Measurements from ENCODE around the gene HDAC7.
A peak's percentile ranks its signal among the peaks of the same experiment; 100 is the strongest.

DNA sequence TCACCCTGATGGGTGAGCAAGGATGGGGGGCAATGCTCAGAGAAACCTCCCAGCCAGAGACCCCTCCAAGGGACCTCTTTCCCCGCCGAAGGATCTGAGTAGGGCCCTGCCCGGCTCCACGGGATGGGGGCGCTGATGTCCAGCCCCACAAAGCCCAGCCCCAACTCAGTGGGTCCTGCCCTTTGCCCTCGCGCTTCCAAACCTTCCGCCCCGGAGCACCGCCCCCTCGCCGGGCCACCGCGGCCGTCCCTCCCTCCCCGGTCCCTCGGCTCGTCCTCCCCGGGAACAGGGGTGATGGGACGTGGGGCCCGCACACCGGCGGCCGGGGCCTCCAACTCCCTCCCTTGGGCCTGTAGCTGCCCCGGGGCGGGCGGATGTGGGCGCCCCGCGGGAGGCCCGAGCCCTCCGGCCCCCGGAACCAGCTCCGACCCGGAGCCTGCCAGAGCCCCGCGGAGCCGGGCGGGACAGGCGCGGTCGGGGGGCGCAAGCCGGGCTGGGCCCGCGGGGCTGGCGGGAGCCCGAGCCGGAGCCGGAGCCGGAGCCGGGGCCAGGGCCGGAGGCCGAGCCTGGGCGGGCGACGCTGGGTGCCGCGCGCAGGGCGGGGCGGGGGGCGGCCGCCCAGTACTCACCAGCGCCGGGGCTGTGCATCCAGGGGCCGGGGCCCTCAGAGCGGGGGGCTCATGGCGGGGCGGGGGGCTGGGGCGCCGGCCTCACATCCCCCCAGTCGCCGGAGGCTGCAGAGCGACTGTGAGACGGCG lies 386 bp downstream of the HDAC7 start:
- TF ChIP-seq POLR2A (IDR thresholded peaks at IDR 0.05), result peak; percentile 12 to 25
- TF ChIP-seq, protein P1, sequence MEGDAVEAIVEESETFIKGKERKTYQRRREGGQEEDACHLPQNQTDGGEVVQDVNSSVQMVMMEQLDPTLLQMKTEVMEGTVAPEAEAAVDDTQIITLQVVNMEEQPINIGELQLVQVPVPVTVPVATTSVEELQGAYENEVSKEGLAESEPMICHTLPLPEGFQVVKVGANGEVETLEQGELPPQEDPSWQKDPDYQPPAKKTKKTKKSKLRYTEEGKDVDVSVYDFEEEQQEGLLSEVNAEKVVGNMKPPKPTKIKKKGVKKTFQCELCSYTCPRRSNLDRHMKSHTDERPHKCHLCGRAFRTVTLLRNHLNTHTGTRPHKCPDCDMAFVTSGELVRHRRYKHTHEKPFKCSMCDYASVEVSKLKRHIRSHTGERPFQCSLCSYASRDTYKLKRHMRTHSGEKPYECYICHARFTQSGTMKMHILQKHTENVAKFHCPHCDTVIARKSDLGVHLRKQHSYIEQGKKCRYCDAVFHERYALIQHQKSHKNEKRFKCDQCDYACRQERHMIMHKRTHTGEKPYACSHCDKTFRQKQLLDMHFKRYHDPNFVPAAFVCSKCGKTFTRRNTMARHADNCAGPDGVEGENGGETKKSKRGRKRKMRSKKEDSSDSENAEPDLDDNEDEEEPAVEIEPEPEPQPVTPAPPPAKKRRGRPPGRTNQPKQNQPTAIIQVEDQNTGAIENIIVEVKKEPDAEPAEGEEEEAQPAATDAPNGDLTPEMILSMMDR (IDR thresholded peaks at IDR 0.05), result peak in 4 of 5 experiments; percentile 39 to 56 (median 55)

Measured in tibial nerve (tissue), 3 donors.